GM06990 (cell line): Measurements from ENCODE around the gene NDUFS1.

Experiments used
- DNase-seq: peaks from one replicate; pipeline ENCODE4 v3.0.0-alpha.2; 2011; ENCODE audit not compliant: insufficient read length; ENCODE audit errors: extremely low read depth
- H3K27me3 ChIP-seq: replicated peaks from 2 replicates; pipeline ENCODE4 v1.6.0; 2011; ENCODE audit warnings: low read length; ENCODE audit not compliant: control insufficient read depth, insufficient read depth
- H3K36me3 ChIP-seq: 2 replicates; pipeline ENCODE4 v1.5.1; 2011; ENCODE audit warnings: low read length; ENCODE audit not compliant: control insufficient read depth, insufficient read depth
- H3K4me3 ChIP-seq: replicated peaks from 2 replicates; pipeline ENCODE4 v1.5.1; 2011; ENCODE audit warnings: low read depth, mild to moderate bottlenecking, control low read depth, low read length
- CTCF ChIP-seq: IDR thresholded peaks from 2 replicates; pipeline ENCODE4 v1.5.1; 2011; ENCODE audit warnings: low read length, control low read depth, mild to moderate bottlenecking, inconsistent platforms; ENCODE audit not compliant: insufficient read depth, poor library complexity, severe bottlenecking

NDUFS1 gene

DNA sequence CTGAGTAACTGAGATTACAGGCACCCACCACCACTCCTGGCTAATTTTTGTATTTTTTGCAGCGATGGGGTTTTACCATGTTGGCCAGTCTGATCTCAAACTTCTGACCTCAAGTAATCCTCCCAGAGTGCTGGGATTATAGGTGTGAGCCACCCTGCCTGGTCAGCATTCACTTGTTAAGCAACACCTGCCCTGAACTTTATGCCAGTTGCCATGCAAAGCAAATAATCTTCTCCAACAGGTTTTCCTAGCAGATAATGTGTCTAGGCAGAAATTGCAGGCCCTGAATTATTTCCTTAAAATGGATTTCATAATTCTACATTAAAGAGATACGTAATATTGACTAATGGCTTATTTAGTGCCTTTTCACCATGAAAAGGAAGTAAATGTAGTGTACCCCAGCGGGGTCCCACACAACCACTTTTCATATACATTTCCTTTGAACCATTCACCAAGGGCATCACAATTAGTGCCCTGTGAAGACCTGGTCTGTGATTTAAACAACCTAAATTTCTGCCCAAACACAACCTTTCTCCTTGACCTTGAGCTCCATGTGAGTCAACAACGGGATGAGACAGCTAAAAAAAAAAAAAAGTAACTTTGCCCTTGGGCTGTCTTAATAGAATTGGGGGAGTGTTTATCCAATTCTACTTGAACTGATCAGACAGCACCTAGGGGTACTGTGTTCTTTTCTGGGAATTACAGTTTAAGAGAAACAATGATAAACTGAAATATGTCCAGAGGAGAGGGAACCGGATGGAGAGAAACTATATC, 42.0 kb upstream of the NDUFS1 start:
- H3K27me3 ChIP-seq = no peaks in the 10 kb centered on the region
- no peak for TF ChIP-seq CTCF
- no peak overlapping the region for H3K4me3 ChIP-seq
- no peak for DNase-seq
- H3K36me3 ChIP-seq = no peaks in the 10 kb centered on the region

GRCh38 chr2:206198677-206199076, 39.4 kb upstream of the NDUFS1 start:
- TF ChIP-seq CTCF = no peak
- no peaks in the 10 kb centered on the region for H3K36me3 ChIP-seq
- no peak overlapping the region for H3K4me3 ChIP-seq
- no peaks in the 10 kb centered on the region for H3K27me3 ChIP-seq
- no peak for DNase-seq

GRCh38 chr2:206193671-206194357, 34.6 kb upstream of the NDUFS1 start:
- Histone ChIP-seq H3K36me3 (no peaks in the 10 kb centered on the region), H3K27me3 (no peaks in the 10 kb centered on the region), H3K4me3 (no peak overlapping the region)
- TF ChIP-seq CTCF = no peak
- DNase-seq = no peak

- Histone ChIP-seq H3K4me3 (no peak overlapping the region), H3K36me3 (no peaks in the 10 kb centered on the region), H3K27me3 (no peaks in the 10 kb centered on the region)
- TF ChIP-seq CTCF = no peak
- no peak for DNase-seq
These were observed 32.9 kb upstream of the NDUFS1 start for GRCh38 chr2:206192157-206192556.

DNA sequence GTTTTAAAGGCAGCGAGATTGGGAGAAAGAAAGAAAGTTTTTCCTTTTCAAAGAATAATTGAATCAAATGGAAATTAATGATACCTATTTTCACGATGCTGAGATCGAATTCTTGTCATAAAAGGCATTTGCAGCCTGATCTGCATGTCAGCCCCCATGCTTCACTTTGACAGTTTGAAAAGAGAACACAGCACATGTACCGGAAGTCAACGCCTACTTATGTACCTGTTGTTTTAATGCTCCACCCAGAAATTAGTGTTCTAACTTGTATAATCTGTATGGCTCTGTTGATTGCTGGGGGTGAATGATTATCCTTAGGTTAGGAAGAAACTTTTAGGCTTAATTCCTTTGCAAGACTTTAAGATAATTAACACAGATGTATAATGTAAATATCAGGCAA, 31.4 kb upstream of the NDUFS1 start:
- no peak for TF ChIP-seq CTCF
- Histone ChIP-seq H3K27me3 (no peaks in the 10 kb centered on the region), H3K4me3 (no peak overlapping the region), H3K36me3 (no peaks in the 10 kb centered on the region)
- DNase-seq = no peak

DNA sequence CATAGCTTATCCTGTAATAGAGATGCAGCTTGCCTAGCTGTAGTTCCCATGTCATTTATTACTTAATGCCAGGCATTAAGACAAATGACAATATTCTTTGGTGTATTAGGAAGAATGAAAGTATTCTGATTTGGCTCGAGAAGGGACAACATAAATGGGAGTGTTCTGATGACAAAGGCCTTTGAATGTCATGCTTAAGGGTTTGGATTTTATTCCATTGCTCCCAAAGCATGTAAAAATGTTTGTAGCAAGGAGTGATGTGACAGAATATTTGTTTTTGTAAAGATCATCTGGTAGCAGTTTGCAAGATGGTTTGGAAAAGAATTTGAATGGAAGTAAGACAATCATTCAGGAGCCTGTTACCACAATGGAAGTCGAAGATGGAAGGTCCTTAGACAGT, 30.9 kb upstream of the NDUFS1 start:
- H3K4me3 ChIP-seq = no peak overlapping the region

More for the DNA sequence above, 30.9 kb upstream of the NDUFS1 start:
- Histone ChIP-seq H3K27me3 (no peaks in the 10 kb centered on the region), H3K36me3 (no peaks in the 10 kb centered on the region)
- no peak for DNase-seq
- no peak for TF ChIP-seq CTCF
